Activated CD4-positive, alpha-beta T cell treated with anti-CD3 and anti-CD28 coated beads for 1 hour (primary cell): ENCODE data around the gene SND1.

ENCODE experiments used
- DNase-seq: peaks from one replicate; pipeline ENCODE4 v3.0.0-alpha.2; 2020

SND1 gene

DNA sequence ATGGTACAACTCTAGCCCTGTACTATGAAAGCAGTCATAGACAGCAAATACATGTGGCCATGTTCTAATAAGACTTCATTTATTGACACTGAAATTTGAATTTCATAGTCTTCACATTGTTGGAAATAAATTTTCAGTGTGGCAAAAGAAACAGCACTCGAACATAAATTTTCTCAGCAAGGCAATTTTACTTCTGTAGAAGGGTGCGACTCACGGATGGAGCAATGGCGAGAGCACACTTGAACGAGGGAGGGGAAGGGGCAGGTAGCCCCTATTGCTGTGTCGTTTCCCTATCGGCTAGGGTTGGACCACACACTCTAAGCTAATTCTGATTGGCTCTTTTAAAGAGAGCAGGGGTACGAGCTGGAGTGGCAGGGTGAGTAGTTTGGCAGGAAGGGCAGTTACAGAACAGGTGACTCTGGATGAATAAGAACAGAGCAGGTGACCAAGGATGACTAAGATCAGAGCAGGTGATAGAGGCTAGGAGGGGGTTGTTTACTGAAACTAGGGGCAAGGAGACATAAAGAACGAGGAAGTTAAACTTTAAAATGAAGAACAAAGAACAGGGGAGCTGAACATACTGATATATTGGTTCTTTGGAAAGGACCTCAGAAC lies 327.2 kb downstream of the SND1 start:
- DNase-seq, result no peak

DNA sequence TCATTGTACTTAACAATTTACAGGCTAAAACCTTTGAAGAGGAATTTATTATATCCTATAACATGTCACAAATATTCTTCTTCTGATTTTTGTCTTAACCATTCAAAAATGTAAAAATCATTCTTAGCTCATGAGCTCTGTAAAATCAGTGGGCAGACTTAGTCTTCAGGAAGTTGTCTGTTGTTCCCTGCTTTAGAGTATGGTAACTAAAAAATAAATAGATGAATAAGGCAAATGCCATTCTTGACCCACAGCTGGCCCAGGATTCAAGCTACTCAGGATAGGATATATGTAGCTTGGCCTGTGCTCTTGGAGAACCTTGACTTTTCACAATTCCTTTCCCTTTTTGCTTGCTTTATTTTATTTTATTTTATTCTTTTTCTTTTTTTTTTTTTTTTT lies 327.7 kb downstream of the SND1 start:
- DNase-seq, result no peak

GRCh38 chr7:127980901-127981300 lies 328.9 kb downstream of the SND1 start:
- DNase-seq, result no peak

GRCh38 chr7:127981965-127982364 lies 330.0 kb downstream of the SND1 start:
- no peak for DNase-seq

GRCh38 chr7:127983804-127984332 lies 331.9 kb downstream of the SND1 start:
- DNase-seq, result no peak

GRCh38 chr7:127986581-127987521 lies 334.9 kb downstream of the SND1 start:
- DNase-seq, result no peak

GRCh38 chr7:127988751-127989150 lies 336.8 kb downstream of the SND1 start:
- no peak for DNase-seq

- DNase-seq, result no peak
These were observed 341.3 kb downstream of the SND1 start for GRCh38 chr7:127993317-127993716.

- no peak for DNase-seq
These were observed 342.0 kb downstream of the SND1 start for GRCh38 chr7:127993987-127994386.

GRCh38 chr7:127995156-127995880 lies 343.3 kb downstream of the SND1 start:
- DNase-seq, result no peak

- DNase-seq, result no peak
These were observed 343.9 kb downstream of the SND1 start for GRCh38 chr7:127995881-127996215.

GRCh38 chr7:127996253-127997071 lies 344.5 kb downstream of the SND1 start:
- no peak for DNase-seq

DNA sequence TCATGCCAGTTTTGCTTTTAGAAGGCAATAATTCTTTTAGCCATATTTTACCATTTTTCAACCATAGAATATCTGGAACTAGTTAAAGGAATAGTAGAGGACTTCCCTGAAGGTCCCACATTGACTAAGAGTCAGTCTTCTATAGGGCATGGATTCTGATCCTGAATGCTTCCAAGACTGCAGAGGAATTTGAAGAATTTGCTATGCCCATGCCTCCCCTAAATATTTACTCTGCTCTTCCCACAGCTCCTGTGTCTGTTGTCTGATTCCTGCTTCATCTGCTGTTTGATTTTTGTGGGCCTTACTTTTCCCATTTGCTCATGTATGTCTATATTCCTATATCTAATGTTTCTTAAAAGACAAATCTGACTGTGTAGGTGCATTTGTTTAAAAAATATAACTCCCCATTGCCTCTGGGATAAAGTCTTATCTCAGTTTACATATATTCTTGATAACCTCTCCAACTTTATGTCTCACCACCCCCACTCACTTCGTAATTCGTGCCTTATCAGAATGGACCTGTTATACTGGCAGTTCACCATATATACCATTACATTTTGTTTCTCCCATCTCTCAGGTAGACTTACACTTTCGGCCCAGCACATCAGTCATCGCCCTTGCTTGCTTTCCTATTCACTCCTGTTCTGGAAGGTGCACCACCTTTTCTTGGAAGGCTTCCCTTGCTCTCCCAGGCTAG lies 345.4 kb downstream of the SND1 start:
- DNase-seq, result no peak

DNA sequence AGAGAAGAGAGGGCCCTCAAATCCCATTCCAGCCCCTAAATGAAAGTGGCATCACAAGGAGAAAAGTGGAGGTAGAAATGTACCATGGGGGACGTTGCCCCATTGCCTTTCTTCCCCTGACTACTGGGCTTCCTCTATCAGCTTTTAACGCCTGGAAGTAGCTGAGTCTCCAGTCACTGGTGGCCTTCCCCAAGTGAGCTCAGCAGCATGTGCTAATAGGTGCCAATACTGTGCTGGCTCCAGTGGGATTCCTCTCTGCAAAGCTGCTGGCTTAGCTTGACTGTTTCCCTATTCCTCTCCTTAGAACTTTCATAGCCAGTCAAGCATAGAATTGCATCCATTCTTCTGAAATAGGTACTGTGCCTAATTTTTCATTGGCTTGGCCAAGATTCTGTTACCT lies 346.7 kb downstream of the SND1 start:
- DNase-seq, result no peak

GRCh38 chr7:128000048-128000447 lies 348.1 kb downstream of the SND1 start:
- no peak for DNase-seq

GRCh38 chr7:128000854-128001265 lies 348.9 kb downstream of the SND1 start:
- DNase-seq, result no peak

GRCh38 chr7:128003167-128003566 lies 351.2 kb downstream of the SND1 start:
- no peak for DNase-seq

DNA sequence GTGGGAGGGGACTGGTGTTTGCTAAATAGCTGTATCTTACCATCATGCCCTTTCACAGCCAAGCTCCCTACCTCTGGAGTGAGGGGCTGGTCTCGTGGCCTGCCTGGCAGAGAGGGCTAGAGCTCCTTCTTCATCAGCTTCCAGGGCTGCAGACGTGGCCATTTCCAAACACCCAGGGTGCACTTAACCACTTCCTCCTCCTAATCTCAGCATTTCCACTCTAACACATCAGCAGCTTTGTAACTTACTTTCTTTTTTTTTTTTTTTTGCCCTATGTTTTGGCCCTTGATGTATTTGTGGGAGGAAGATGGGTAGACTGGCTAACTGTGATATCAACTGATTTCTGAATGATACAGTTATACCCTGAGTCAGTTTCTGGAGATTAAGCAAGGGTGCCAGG lies 351.8 kb downstream of the SND1 start:
- DNase-seq, result no peak

DNA sequence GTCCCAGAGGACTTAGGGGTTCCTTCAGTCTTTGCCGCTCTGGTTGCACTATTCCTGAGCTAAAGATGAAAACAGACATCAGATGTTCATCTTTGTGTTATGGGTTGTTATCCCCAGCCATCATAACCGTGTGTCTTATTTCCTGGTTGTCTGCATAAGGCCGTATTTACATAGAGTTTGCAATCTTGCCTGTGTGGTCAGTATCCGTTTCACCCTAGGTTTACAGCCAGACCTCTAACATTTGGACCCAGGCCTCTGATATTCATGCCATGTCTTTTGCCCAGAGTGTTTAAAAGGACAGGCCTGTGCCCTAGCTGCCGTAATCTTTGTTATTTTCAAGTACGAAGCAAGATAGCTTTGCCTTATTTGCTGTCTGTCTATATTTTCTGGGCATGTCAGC lies 352.6 kb downstream of the SND1 start:
- no peak for DNase-seq

GRCh38 chr7:128005117-128005516 lies 353.1 kb downstream of the SND1 start:
- no peak for DNase-seq

DNA sequence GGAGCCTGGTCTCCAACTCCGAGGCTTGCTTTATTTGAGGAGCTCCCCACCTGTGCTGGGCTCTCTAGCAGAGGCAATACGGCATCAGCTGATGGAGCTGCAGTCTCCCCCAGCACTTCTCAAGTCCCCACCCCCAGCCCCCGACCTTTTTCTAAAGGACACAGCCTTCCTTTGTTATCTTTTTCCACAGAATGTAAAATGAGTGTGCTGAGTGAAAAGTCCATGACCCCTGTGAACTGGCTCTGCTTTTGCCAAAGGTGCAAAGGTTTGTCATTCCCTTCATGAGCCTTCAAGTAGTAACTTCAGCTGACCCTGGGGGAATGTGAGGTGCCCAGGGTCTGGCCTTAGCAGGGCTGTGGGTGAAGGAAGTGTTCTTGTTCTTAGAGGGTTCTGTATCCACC lies 353.8 kb downstream of the SND1 start:
- no peak for DNase-seq
